OCI-LY1 (cell line): Measurements from ENCODE around the gene NHLRC4.

ENCODE experiments used
- EZH2 ChIP-seq: fragments of 200-600 bp; sonication (generic), shearing (Covaris generic); IDR thresholded peaks from 2 replicates; pipeline ENCODE4 v1.8.0; 2017; ENCODE audit warnings: borderline replicate concordance, mixed run types, mild to moderate bottlenecking, antibody characterized with exemption, low read length, moderate library complexity, mixed read lengths
- TF ChIP-seq, protein P1 (sequence below): fragments of 200-600 bp; sonication (generic), shearing (Covaris generic); IDR thresholded peaks from 2 replicates; pipeline ENCODE4 v1.5.1; 2017; ENCODE audit warnings: mild to moderate bottlenecking, antibody characterized with exemption, low read length, moderate library complexity, mixed read lengths

GRCh38 chr16:561413-561794 lies 5.4 kb upstream of the NHLRC4 start:
- TF ChIP-seq, protein P1, sequence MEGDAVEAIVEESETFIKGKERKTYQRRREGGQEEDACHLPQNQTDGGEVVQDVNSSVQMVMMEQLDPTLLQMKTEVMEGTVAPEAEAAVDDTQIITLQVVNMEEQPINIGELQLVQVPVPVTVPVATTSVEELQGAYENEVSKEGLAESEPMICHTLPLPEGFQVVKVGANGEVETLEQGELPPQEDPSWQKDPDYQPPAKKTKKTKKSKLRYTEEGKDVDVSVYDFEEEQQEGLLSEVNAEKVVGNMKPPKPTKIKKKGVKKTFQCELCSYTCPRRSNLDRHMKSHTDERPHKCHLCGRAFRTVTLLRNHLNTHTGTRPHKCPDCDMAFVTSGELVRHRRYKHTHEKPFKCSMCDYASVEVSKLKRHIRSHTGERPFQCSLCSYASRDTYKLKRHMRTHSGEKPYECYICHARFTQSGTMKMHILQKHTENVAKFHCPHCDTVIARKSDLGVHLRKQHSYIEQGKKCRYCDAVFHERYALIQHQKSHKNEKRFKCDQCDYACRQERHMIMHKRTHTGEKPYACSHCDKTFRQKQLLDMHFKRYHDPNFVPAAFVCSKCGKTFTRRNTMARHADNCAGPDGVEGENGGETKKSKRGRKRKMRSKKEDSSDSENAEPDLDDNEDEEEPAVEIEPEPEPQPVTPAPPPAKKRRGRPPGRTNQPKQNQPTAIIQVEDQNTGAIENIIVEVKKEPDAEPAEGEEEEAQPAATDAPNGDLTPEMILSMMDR, result no peak
- TF ChIP-seq EZH2, result no peak
